ENCODE data around the gene IL12RB2. TPM values are rescaled to one million over a fixed set of nuclear protein-coding genes. Genes with fewer than 3 reads are reported as not detected.

The IL12RB2 gene
- total RNA-seq, 1 experiment from 2014 or later = 0.22 TPM

- POLR2A ChIA-PET = no interaction called here
- no peaks in the 10 kb centered on the region for H3K9me2 ChIP-seq (ENCODE audit: insufficient read depth)
- intact Hi-C loops (cut with micrococcal nuclease) = no loop called here
- H2AFZ ChIP-seq (ENCODE audit: low read depth, low read length, poor library complexity, severe bottlenecking) = no peak overlapping the region
- H3K4me2 ChIP-seq (ENCODE audit: low read length) = no peak overlapping the region
- no peak for TF ChIP-seq TCF7L2 (IDR thresholded peaks at IDR 0.05; ENCODE audit: borderline replicate concordance, extremely low read depth, insufficient read depth, insufficient read length)
- TF ChIP-seq MAX (IDR thresholded peaks at IDR 0.05) = no peak
- no peak for TF ChIP-seq JUND (IDR thresholded peaks at IDR 0.05)
- no peak for TF ChIP-seq ZFX (IDR thresholded peaks at IDR 0.05)
- TF ChIP-seq REST (IDR thresholded peaks at IDR 0.05; ENCODE audit: low read depth) = no peak
- no peak for TF ChIP-seq ATF3 (IDR thresholded peaks at IDR 0.05)
- no peak for TF ChIP-seq EZH2phosphoT487 (IDR thresholded peaks at IDR 0.05; ENCODE audit: borderline replicate concordance)
- no peak for TF ChIP-seq FOSL1 (IDR thresholded peaks at IDR 0.05; ENCODE audit: low read depth)
- TF ChIP-seq CEBPB (IDR thresholded peaks at IDR 0.05; ENCODE audit: low read depth) = no peak
- TF ChIP-seq EGR1 (IDR thresholded peaks at IDR 0.05; ENCODE audit: low read depth) = no peak
- TF ChIP-seq ZBTB33 (IDR thresholded peaks at IDR 0.05; ENCODE audit: extremely low read depth, insufficient replicate concordance, low read length) = no peak
- no peaks in the 10 kb centered on the region for H4K20me1 ChIP-seq (ENCODE audit: insufficient read depth)
- no peak overlapping the region for H3K4me3 ChIP-seq (replicated peaks in 1 of 2; ENCODE audit: low read depth in 1 of 2, low read length in 2 of 2)
- H3K27me3 ChIP-seq (ENCODE audit: insufficient read depth, low read length) = no peaks in the 10 kb centered on the region
- DNase-seq (ENCODE audit: low read depth, low spot score) (no peak), ATAC-seq (no peak)
- peaks cover 0 to 2% of the 10 kb centered on the region in 2 experiments; a peak in 1 of 4 replicates for H3K36me3 ChIP-seq (ENCODE audit: control insufficient read depth in 1 of 2, insufficient read depth in 2 of 2, low read length in 2 of 2)
- no peak overlapping the region for H3K9ac ChIP-seq (ENCODE audit: low read length)
- RAD21 ChIA-PET (ENCODE audit: low non-redundant PET in 1 of 2, low total read pairs in 2 of 2, uncharacterized antibody in 2 of 2, unreplicated experiment in 2 of 2) = no interaction called here
- no peak overlapping the region for H3K27ac ChIP-seq (ENCODE audit: low read depth, low read length)
- no TSS peak for BruUV-seq (replicated peaks)
- CTCF ChIA-PET = no interaction called here
- peaks cover 0 to 21% of the 10 kb centered on the region in 2 experiments; a peak in 3 of 4 replicates for H3K4me1 ChIP-seq (ENCODE audit: control insufficient read depth in 1 of 2, insufficient read depth in 2 of 2, low read length in 2 of 2)
- H3K79me2 ChIP-seq (ENCODE audit: insufficient read depth, low read length) = peaks cover 7% of the 10 kb centered on the region
- no peaks in the 10 kb centered on the region for H3K9me3 ChIP-seq (ENCODE audit: control insufficient read depth in 1 of 2, insufficient read depth in 1 of 2, low read depth in 1 of 2, low read length in 2 of 2)
Measured at GRCh38 chr1:67434491-67434890, 126.8 kb downstream of the IL12RB2 start.
